Stimulated activated CD8-positive, alpha-beta memory T cell treated with anti-CD3 and anti-CD28 coated beads, Interleukin-15, amount 100 ng/mL, for 48 hours (primary cell): Measurements from ENCODE around the gene RAPH1.
"Not testable (repeated sequence)": the region's sequence is repeated elsewhere in the genome, so short reads cannot be mapped to it uniquely, and the experiment has no call there.

ENCODE experiments used
- DNase-seq, 2 donors: peaks; one replicate each; pipeline ENCODE4 v3.0.0-alpha.2; 2020; ENCODE audit warnings: low read depth in 2 of 2

Gene RAPH1

DNA sequence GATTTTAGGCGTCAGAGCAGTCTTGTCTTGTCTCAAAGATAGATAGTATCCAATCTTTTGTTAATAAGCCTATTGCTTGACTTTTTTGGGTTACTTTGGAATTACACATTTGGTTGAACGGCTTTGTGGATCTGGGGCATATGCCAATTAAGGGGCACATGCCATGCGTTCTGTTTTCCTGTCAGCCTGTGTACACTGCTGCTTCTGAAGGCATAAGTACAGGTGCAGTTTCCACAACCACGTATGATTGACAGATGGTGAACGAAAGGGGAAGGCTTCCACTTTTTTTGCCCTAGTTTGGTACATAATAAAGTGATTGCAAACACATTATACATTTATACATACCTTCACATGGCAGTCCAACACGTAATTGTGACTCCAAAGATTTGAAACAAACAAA is 102.3 kb downstream of the RAPH1 start:
- no peak for DNase-seq

DNA sequence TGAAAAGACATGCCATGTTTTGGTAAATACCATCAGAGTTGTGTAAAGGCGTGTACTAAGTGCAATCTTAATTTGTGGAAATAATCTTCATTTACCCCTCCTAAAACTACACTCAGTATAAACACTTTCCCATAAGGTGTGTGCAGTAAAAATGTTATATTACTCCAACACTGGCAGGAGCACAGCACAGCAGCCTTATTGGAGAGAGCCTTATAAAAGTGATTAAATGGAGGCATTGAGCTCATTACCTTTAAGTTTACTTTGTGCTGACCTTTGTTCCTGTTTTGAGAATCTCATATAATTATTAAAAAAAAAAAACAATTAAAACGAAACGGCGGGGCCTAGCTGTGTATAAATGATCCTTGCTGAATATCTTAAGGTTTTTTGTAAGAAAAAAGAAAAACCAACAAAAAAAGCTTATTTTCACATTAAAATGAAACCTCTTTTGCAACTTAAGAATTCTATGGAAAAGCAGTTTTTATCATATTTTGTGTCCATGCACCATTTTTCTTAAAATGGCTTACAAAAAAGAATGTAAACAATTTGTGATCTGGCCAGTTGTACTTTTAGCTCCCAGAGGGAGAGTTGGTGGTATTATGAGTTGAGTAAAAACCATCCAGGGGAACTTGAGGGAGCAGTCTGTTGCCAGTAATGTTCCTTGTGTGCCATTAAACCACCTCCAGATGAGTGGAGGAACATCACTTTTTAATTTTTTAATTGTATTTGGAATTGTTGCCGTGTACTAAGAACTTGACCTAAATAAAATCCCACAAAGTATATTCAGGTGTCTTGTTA is 103.5 kb downstream of the RAPH1 start:
- no peak for DNase-seq

DNA sequence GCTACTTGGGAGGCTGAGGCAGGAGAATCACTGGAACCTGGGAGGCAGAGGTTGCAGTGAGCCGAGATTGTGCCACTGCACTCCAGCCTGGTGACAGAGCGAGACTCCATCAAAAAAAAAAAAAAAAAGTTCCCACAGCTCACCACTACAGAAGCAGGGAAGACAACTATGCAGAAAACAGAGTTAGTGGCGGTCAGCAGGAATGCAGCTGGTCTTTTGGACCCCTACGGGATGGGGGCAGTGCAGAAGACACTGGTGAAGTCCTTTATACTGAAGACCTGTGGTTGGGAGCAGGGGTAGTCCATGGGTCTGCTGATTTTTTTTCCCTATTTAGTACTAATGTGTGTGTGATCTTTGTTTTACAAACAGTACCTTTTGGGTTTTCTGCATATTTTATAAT is 105.5 kb downstream of the RAPH1 start:
- DNase-seq = not testable (repeated sequence)

DNA sequence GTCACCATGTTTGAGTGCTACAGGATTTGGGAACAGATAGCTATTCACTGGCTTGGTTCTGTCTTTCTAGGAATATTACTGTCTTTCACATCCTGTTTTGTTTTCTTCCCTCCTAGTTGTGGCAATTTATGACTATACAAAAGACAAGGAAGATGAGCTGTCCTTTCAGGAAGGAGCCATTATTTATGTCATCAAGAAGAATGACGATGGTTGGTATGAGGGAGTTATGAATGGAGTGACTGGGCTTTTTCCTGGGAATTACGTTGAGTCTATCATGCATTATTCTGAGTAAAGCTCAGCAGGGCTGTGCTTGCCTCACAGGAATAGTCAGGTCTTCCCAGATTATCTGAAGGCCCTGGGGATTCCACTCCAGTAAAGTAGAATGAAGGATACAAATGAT is 108.0 kb downstream of the RAPH1 start:
- DNase-seq = no peak

DNA sequence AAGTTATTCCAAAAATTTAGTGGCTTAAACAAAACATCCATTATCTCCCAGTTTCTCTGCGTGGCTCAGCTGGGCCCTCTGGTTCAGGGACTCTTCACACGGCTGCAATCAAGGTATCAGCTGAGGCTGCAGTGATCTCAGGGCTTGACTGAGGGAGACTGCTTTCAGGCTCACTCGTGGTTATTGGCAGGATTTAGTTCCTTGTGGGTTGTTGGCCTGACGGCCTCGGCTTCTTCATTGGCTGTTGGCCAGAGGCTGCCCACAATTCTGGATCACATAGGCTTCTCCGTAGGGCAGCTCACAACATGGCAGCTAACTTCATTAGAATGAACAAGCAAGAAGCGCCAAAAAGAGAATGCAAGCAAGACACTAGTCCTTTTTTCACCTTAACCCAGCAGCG is 116.8 kb downstream of the RAPH1 start:
- DNase-seq = no peak

DNA sequence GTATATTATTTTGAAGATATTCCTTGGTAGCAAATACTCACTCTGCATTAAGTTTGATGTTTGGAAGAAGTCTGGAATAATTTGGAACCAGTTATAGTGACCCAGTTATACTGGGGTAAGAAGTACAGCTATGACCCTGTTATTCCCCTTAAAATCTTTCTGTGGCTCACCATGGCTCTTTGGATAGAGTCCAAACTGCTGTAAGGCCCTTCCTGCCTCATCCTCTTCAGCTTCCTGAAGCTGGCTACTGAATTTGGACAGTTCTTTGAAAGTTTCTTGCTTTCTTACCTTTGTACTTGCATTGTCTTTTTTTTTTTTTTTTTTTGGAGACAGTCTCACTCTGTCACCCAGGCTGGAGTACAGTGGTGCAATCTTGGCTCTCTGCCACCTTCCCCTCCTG is 121.3 kb downstream of the RAPH1 start:
- no peak for DNase-seq

DNA sequence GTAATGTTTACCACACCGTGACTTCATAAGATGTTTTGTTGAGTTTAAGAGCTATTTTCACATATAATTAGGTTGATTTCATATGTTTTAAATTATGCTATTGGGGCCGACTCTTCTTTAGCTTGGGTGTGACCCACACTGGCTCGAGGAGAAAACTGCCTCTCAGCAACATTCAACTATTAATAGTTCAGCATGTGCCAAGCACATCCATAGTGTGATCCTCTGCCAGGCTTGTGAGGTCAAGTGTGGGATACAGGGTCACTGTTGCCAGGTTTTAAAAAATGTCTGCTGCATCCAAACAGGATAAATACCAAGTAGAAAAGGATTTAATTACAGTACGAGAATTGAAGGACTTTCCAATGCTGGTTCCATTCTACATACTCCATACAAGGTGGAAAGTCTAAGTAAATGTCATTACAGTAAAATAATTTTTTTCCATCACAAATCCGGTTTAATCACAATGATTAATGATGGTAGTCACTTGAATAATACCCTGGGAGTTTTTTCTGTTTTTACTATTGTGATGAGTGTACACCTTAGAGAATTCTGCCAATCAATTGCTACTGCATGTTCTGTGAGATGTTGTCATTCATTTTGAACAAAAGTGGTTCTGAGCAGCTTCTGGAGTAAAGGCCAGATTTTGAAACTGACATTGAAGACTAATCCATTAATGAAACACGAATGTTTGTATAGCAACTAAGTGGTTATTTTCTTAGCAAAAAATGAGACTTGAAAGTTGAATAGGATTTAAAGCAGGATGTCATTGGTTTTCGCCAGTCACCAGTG is 122.4 kb downstream of the RAPH1 start:
- no peak for DNase-seq

DNA sequence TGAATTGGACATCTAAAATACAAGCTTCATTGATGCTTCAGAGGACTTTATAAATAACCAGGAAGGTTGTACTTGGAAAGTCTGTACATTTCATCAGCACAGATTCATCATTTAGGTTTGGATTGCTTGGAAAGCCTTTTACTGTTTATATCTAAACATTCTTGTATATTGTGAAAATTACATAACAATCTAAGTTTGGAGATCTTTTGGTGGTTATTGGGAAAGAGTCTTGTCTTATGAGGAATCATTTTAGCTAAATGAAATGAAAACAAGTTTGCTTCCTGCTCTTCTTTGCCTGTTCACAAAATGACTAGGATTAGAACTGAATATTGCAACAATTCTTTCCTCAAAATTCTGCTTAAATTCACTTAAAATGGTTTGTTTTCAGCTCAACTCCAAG is 127.6 kb downstream of the RAPH1 start:
- no peak for DNase-seq

DNA sequence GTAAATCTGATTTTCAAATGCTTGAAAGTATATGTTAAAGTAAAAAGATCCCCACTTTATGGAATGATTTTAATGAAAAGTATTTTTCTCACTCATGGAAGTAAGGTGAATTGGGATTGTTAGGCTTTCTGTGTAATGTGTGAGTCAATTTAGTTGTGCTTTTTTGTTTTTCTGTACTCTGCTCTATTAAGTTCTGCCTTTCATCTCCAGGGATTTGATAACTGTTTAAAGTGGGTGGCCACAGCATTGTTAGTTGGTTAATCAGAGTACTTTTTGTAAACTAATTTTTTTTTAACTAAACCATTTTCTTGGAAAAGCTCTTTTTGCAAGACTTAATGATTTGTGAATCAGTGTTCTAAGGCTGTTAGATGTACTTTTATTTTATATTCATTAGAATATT is 130.1 kb downstream of the RAPH1 start:
- no peak for DNase-seq

DNA sequence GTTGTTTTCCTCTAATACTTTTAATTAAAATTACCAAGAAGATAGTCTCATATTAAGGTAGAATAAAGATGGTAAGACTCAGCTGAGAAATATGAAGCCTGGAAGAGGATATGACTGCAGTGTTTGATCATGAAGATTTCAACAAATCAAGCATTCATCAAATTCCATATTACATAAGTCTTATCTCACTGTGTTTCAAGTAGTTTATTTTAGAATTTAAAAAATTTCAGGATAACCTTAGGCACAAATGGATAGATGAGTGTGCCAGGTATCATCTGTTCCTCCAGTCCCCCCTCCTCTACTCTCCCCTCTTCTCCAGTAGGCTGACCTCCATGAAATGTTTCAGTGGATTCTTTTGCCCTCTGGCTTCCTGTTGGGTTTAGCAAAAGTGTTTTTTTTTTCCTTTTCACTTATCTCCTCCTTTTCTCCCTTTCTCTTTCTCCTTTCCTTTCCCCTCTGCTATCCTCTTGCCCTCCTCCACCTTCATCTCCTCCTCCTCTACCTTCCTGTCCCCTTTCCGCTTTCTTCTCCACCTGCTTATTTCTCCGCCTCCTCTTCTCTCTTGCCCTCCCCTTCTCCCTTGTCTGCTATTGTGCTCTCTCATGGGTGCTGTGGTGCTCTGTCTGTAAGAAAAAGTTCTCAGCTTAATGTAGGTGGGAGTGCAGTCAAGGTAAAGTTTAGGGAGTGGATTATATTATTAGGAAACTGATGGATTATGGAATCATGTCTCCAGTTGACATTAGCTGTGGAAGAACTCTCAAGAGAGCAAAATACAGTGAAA is 134.1 kb downstream of the RAPH1 start:
- no peak for DNase-seq

DNA sequence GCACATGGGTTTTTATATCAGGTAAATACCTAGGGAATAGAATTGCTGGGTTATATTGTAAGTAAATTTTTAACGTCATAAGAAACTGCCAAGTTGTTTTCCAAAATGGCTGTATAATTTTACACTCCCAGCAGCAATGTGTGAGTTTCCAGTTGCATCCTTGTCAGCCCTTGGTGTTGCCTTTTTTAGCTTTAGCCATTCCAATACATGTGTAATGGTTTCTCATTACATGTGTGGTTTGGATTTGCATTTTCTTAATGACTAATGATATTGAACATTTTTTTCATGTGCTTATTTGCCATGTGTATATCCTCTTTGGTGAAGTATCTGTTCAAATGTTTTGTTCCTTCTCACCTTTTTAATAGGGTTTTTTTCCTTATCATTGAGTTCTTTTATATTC is 136.1 kb downstream of the RAPH1 start:
- DNase-seq = no peak

DNA sequence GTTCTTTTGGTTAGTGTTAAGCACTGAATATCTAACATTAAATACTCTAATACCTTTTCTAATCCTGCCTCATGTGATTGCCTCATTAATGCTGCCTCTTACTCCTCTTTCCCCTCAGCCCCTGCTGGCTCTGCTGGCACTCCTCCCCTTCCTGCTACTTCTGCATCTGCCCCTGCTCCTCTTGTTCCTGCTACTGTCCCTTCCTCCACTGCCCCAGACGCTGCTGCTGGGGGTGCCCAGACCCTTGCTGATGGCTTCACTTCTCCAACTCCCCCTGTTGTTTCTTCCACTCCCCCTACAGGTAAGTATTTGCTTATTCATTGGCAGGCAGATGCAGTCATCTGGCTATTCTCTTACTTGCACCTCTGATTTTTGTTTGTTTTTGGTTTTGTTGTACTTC is 138.4 kb downstream of the RAPH1 start:
- DNase-seq = no peak

DNA sequence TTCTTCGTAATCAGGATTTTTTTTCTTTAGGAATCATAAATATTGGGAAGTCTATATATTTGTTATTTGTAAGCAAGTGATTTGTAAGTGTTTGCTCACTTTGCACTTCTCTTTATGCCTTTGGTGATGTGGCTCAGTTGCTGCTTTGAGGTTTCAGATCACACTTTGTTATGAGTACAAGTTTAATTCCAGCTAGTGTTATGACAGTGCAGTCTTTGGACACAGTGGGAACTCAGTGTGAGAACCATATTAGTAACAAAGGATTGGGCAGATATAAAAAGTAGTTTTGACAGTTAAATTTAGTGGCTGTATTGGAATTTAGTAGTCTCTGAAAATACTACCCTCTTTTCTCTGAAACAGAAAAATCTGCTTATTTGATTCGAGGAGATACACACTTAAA is 139.2 kb downstream of the RAPH1 start:
- DNase-seq = no peak

DNA sequence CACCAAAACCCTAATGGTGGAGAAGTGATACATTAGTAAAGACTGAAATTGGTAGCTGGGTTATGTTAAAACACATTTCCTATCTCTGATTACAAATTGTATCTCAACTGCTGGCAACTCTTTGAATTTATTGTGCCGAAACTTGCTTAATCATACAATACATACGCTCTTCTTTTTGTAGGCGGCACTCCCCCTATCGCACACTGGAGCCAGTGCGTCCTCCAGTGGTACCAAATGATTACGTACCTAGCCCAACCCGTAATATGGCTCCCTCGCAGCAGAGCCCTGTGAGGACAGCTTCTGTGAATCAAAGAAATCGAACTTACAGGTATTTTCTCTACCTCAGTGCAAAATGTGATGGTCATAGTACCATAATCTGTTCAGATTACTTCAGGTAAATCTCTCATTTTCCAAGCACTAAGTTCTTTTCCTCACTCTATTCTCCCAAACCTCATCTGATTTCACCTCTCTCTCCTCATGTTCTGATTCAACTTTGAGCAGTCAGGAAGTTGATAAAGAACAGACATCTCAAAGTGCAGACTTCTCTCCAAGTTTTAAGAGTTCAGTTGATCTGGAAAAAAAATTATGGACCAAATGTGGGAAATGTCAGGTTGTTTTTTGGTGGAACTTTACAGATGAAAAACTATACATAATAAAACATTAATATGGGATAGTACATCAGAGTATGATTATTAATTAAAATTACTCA is 140.4 kb downstream of the RAPH1 start:
- no peak for DNase-seq

DNA sequence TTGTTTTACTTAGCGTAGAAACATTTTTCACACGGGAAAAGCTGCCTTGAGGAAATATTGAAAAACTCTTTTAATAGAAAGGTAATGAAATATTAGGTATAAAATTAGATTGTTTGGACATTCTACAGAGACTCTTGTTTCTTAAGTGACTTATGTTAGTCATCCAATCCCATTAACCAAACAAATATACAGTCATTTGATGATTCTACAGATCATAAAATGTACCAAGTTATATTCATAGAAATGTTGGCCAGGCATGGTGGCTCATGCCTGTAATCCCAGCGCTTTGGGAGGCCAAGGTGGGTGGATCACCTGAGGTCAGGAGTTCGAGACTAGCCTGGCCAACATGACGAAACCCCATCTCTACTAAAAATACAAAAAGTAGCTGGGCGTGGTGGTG is 146.9 kb downstream of the RAPH1 start:
- DNase-seq = not testable (repeated sequence)

DNA sequence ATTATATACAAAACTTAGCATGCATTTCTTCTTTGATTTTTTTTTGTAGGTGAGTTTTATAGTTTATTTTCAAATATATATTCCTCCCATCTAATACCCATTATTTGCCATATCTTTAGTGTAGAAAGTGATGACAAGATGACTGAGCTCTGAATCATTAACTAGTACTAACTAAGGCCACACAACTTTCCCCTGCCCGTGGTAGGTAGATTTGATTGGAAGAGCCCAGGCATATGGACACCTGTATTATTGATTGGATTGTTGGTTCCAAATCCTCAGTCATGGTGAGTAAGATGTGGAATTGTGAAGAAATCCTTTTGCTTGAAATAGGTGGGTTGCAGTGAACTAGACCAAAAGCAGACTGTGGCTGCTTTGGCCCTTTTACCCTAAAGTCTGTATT is 152.1 kb downstream of the RAPH1 start:
- no peak for DNase-seq

DNA sequence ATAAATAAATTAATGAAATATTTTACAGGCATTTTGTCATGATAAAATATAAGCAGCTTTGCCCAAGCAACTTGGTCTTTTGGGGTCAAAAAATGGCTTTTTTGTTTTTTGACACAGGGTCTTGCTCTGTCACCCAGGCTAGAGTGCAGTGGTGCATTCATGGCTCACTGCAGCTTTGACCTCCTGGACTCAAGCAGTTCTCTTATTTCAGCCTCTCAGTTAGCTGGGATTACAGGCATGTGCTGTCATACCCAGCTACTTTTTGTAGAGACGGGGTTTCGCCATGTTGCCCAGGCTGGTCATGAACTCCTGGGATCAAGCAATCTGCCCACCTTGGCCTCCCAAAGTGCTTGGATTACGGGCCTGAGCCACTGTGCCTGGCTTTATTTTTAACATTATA is 155.9 kb downstream of the RAPH1 start:
- no peak for DNase-seq

DNA sequence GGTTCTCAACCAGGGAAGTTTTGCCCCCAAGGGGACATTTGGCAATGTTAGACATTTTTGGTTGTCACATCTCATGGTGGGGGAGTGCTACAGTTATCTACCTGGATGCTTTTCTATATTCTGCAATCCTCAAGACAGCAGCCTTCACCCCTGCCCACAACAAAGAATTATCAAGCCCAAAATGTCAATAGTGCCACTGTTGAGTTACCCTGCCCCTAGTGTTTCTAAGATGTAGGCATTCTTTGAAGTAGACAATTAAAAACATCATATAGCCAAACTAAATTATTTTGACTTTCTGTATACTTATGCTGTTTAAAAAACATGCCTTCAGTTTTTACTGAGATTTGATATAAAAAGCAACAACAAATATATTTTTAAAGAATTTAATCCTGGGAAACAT is 158.9 kb downstream of the RAPH1 start:
- DNase-seq = no peak

DNA sequence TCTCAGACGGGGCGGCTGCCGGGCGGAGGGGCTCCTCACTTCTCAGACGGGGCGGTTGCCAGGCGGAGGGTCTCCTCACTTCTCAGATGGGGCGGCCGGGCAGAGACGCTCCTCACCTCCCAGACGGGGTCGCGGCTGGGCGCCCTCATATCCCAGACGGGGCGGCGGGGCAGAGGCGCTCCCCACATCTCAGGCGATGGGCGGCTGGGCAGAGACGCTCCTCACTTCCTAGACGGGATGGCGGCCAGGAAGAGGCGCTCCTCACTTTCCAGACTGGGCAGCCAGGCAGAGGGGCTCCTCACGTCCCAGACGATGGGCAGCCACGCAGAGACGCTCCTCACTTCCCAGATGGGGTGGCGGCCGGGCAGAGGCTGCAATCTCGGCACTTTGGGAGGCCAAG is 162.4 kb downstream of the RAPH1 start:
- DNase-seq = not testable (repeated sequence)

DNA sequence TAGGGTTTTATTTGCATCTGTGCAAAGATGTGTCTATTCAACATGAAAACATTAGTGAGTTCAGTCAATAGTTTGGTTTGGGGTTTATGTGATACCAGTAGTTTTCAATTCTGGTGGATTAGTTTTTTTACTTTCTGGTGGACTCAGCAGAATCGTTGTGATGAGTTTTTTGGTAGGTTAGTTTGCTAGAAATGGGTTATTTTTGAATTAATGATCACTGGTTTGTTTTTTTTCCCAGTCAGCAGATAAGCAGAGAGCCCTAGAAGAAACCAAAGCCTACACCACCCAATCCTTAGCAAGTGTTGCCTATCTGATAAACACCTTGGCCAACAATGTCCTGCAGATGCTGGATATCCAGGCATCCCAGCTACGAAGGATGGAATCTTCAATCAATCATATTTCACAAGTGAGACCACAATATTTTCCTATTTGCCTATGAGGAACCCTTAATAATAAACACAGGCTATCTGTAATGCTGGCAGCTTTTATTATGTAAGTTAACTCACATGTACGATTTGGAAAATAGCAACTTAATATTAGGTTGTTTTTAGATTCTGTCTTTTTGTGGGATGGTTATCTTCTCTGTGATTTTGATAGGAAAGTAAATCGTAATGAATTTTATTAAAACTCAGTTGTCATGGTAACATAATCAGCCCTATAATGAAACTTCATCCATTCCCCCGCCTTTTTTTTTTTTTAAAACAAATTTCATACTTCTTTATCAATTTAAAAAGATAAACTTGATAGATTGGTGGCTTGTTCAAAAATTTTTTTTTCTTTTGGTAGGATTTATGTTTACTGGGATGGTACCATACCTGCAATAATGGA is 168.2 kb downstream of the RAPH1 start:
- no peak for DNase-seq

DNA sequence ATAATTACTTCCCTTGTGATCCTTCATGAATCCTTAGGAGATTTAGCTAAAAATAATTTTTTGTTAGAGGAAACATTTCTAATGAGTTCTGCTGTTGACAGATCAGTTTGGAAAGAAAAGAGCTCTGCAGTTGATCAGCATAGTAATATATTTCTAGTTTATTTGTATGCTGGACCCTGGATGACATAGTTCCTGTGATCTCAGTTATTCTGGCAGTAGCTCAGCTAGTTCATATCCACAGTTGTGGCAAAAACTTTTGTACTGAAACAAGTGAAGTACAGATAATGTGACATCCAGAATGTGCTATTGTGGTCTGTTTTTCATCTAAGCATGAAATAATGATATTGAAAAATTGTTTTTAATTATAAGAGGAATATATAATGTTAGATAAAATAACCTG is 173.2 kb downstream of the RAPH1 start:
- no peak for DNase-seq
